Stimulated activated CD8-positive, alpha-beta memory T cell treated with anti-CD3 and anti-CD28 coated beads, Interleukin-7, amount 100 ng/mL, for 4 hours (primary cell): ENCODE measurements around the gene WDFY4.

Experiments used
- DNase-seq, 2 donors: peaks; one replicate each; pipeline ENCODE4 v3.0.0-alpha.2; 2020; ENCODE audit warnings: low read depth in 2 of 2

WDFY4 gene

GRCh38 chr10:48792121-48792520 is 107.4 kb downstream of the WDFY4 start:
- DNase-seq = no peak

- no peak for DNase-seq
Measured at GRCh38 chr10:48792687-48793096, 108.0 kb downstream of the WDFY4 start.

- no peak for DNase-seq
Measured at GRCh38 chr10:48794074-48794473, 109.4 kb downstream of the WDFY4 start.

- DNase-seq = no peak
Measured at GRCh38 chr10:48796713-48797245, 112.1 kb downstream of the WDFY4 start.

- DNase-seq = no peak
Measured at GRCh38 chr10:48797830-48798229, 113.2 kb downstream of the WDFY4 start.

GRCh38 chr10:48798481-48799254 is 114.0 kb downstream of the WDFY4 start:
- DNase-seq = no peak

GRCh38 chr10:48799341-48800006 is 114.8 kb downstream of the WDFY4 start:
- DNase-seq = no peak

GRCh38 chr10:48800007-48800675 is 115.5 kb downstream of the WDFY4 start:
- DNase-seq = no peak

GRCh38 chr10:48801001-48801421 is 116.3 kb downstream of the WDFY4 start:
- no peak for DNase-seq

- DNase-seq = no peak
Measured at GRCh38 chr10:48802611-48803071, 118.0 kb downstream of the WDFY4 start.

- DNase-seq = no peak
Measured at GRCh38 chr10:48803801-48804584, 119.3 kb downstream of the WDFY4 start.

- no peak for DNase-seq
Measured at GRCh38 chr10:48804740-48805182, 120.1 kb downstream of the WDFY4 start.

- DNase-seq = no peak
Measured at GRCh38 chr10:48805411-48805810, 120.7 kb downstream of the WDFY4 start.

- no peak for DNase-seq
Measured at GRCh38 chr10:48805848-48806247, 121.2 kb downstream of the WDFY4 start.

GRCh38 chr10:48806342-48806741 is 121.7 kb downstream of the WDFY4 start:
- DNase-seq = no peak

- no peak for DNase-seq
Measured at GRCh38 chr10:48807791-48808470, 123.3 kb downstream of the WDFY4 start.

- DNase-seq = no peak
Measured at GRCh38 chr10:48809261-48809660, 124.6 kb downstream of the WDFY4 start.

- DNase-seq = no peak
Measured at GRCh38 chr10:48811461-48811860, 126.8 kb downstream of the WDFY4 start.

GRCh38 chr10:48811917-48812316 is 127.2 kb downstream of the WDFY4 start:
- no peak for DNase-seq

GRCh38 chr10:48813291-48813690 is 128.6 kb downstream of the WDFY4 start:
- DNase-seq = no peak

GRCh38 chr10:48813825-48814224 is 129.2 kb downstream of the WDFY4 start:
- no peak for DNase-seq
